ENCODE results near the gene PRSS23.

Gene PRSS23

GRCh38 chr11:86790867-86791849 is 9.2 kb upstream of the PRSS23 start:
- no peak for DNase-seq (ENCODE audit: low read depth)

GRCh38 chr11:86792150-86792549 is 8.2 kb upstream of the PRSS23 start:
- DNase-seq (ENCODE audit: low read depth), result no peak

- no peak for DNase-seq (ENCODE audit: low read depth)
These were observed 7.0 kb upstream of the PRSS23 start for GRCh38 chr11:86793307-86793706.

- no peak for DNase-seq (ENCODE audit: low read depth)
These were observed 4.8 kb upstream of the PRSS23 start for GRCh38 chr11:86795511-86795910.

GRCh38 chr11:86795949-86796348 is 4.4 kb upstream of the PRSS23 start:
- no peak for DNase-seq (ENCODE audit: low read depth)

GRCh38 chr11:86797133-86797532 is 3.2 kb upstream of the PRSS23 start:
- no peak for DNase-seq (ENCODE audit: low read depth)

- no peak for DNase-seq (ENCODE audit: low read depth)
These were observed 1.4 kb upstream of the PRSS23 start for GRCh38 chr11:86798988-86799387.

GRCh38 chr11:86799680-86800075 is 664 bp upstream of the PRSS23 start:
- no peak for DNase-seq (ENCODE audit: low read depth)

GRCh38 chr11:86800960-86801272 is 574 bp downstream of the PRSS23 start:
- DNase-seq (ENCODE audit: low read depth), result no peak

- no peak for DNase-seq (ENCODE audit: low read depth)
These were observed 1.0 kb downstream of the PRSS23 start for GRCh38 chr11:86801364-86801763.

GRCh38 chr11:86802146-86802545 is 1.8 kb downstream of the PRSS23 start:
- DNase-seq (ENCODE audit: low read depth), result no peak

GRCh38 chr11:86802601-86803051 is 2.3 kb downstream of the PRSS23 start:
- no peak for DNase-seq (ENCODE audit: low read depth)

GRCh38 chr11:86803136-86804045 is 3.0 kb downstream of the PRSS23 start:
- no peak for DNase-seq (ENCODE audit: low read depth)

- DNase-seq (ENCODE audit: low read depth), result no peak
These were observed 4.6 kb downstream of the PRSS23 start for GRCh38 chr11:86804951-86805350.

GRCh38 chr11:86805873-86806310 is 5.5 kb downstream of the PRSS23 start:
- no peak for DNase-seq (ENCODE audit: low read depth)

GRCh38 chr11:86806903-86807302 is 6.6 kb downstream of the PRSS23 start:
- DNase-seq (ENCODE audit: low read depth), result no peak

- DNase-seq (ENCODE audit: low read depth), result no peak
These were observed 7.0 kb downstream of the PRSS23 start for GRCh38 chr11:86807360-86807759.

GRCh38 chr11:86809561-86809960 is 9.2 kb downstream of the PRSS23 start:
- no peak for DNase-seq (ENCODE audit: low read depth)

- DNase-seq (ENCODE audit: low read depth), result no peak
These were observed 9.9 kb downstream of the PRSS23 start for GRCh38 chr11:86810288-86810687.

- DNase-seq (ENCODE audit: low read depth), result no peak
These were observed 11.4 kb downstream of the PRSS23 start for GRCh38 chr11:86811637-86812321.

- no peak for DNase-seq (ENCODE audit: low read depth)
These were observed 12.0 kb downstream of the PRSS23 start for GRCh38 chr11:86812322-86812670.

- no peak for DNase-seq (ENCODE audit: low read depth)
These were observed 12.6 kb downstream of the PRSS23 start for GRCh38 chr11:86812981-86813380.
